ENCODE results near the gene LPO.
A peak's percentile ranks its signal among the peaks of the same experiment; 100 is the strongest.

LPO gene

GRCh38 chr17:58280480-58281217 is 42.3 kb downstream of the LPO start, which contains the start of gene MPO:
Gene MPO (minus strand): TSS chr17:58280935. CDS start chr17:58280758, 177 bp downstream.
- Histone ChIP-seq H3K9ac (peak within 1 kb of the TSS; percentile 60), H4K20me1 (no peaks in the 10 kb centered on the region), H3K4me1 (peaks cover 82% of the 10 kb centered on the region), H3K27ac (peak within 1 kb of the TSS; percentile 88), H3K36me3 (no peaks in the 10 kb centered on the region), H3K9me3 (no peaks in the 10 kb centered on the region), H3K4me2 (peak within 1 kb of the TSS; percentile 75), H3K27me3 (no peaks in the 10 kb centered on the region), H3K4me3 (0 out of 2 replicates have a peak within 1 kb of the TSS, but pooled peaks have one; percentile 18)
- TF ChIP-seq Cebpa-rat (IDR thresholded peaks at IDR 0.05): no peak

- Histone ChIP-seq H3K4me2 (peak overlapping the region; percentile 75), H3K27ac (peak overlapping the region; percentile 88), H3K36me3 (no peaks in the 10 kb centered on the region), H3K27me3 (no peaks in the 10 kb centered on the region), H3K9me3 (no peaks in the 10 kb centered on the region), H3K4me1 (peaks cover 84% of the 10 kb centered on the region), H4K20me1 (no peaks in the 10 kb centered on the region), H3K9ac (peak overlapping the region; percentile 60), H3K4me3 (0 out of 2 replicates have a peak overlapping the region, but pooled peaks have one; percentile 18)
- no peak for TF ChIP-seq Cebpa-rat (IDR thresholded peaks at IDR 0.05)
Observed at GRCh38 chr17:58281511-58282011, 43.2 kb downstream of the LPO start.

- peak overlapping the region; percentile 88 for H3K27ac ChIP-seq
- no peaks in the 10 kb centered on the region for H3K36me3 ChIP-seq
- no peaks in the 10 kb centered on the region for H3K9me3 ChIP-seq
- peak overlapping the region; percentile 18; the same call in 1 of the 2 replicates for H3K4me3 ChIP-seq
- no peak for TF ChIP-seq Cebpa-rat (IDR thresholded peaks at IDR 0.05)
- H3K9ac ChIP-seq: peak overlapping the region; percentile 60; the same call in 1 of the 2 replicates
- no peaks in the 10 kb centered on the region for H3K27me3 ChIP-seq
- H3K4me1 ChIP-seq: peaks cover 81% of the 10 kb centered on the region
- H3K4me2 ChIP-seq: peak overlapping the region; percentile 75
- no peaks in the 10 kb centered on the region for H4K20me1 ChIP-seq
Observed at GRCh38 chr17:58282442-58282841, 44.1 kb downstream of the LPO start.

GRCh38 chr17:58283674-58284612 is 45.6 kb downstream of the LPO start:
- Histone ChIP-seq H3K27ac (peak overlapping the region; percentile 71), H3K9ac (peak overlapping the region; percentile 57), H3K4me3 (peak overlapping the region; percentile 31; the same call in 1 of the 2 replicates), H3K4me2 (peak overlapping the region; percentile 81), H3K27me3 (no peaks in the 10 kb centered on the region), H3K4me1 (peaks cover 69% of the 10 kb centered on the region), H3K36me3 (no peaks in the 10 kb centered on the region), H4K20me1 (no peaks in the 10 kb centered on the region), H3K9me3 (no peaks in the 10 kb centered on the region)
- no peak for TF ChIP-seq Cebpa-rat (IDR thresholded peaks at IDR 0.05)

GRCh38 chr17:58284613-58285421 is 46.4 kb downstream of the LPO start:
- peak; percentile 72; the same call in 1 of the 2 replicates for TF ChIP-seq Cebpa-rat (IDR thresholded peaks at IDR 0.05)
- H3K4me2 ChIP-seq: peak overlapping the region; percentile 81
- peak overlapping the region; percentile 57; the same call in 1 of the 2 replicates for H3K9ac ChIP-seq

GRCh38 chr17:58285422-58285810 is 47.0 kb downstream of the LPO start:
- H3K27me3 ChIP-seq: no peaks in the 10 kb centered on the region
- peak overlapping the region; percentile 81 for H3K4me2 ChIP-seq

More at GRCh38 chr17:58284613-58285421, 46.4 kb downstream of the LPO start:
- Histone ChIP-seq H3K27me3 (no peaks in the 10 kb centered on the region), H3K9me3 (no peaks in the 10 kb centered on the region), H3K4me3 (peak overlapping the region; percentile 31), H3K27ac (peak overlapping the region; percentile 71), H3K36me3 (no peaks in the 10 kb centered on the region), H4K20me1 (no peaks in the 10 kb centered on the region), H3K4me1 (peaks cover 60% of the 10 kb centered on the region)

GRCh38 chr17:58289869-58290268 is 51.5 kb downstream of the LPO start:
- Histone ChIP-seq H3K4me1 (peaks cover 10% of the 10 kb centered on the region), H4K20me1 (no peaks in the 10 kb centered on the region), H3K4me2 (no peak overlapping the region), H3K4me3 (no peak overlapping the region), H3K27me3 (no peaks in the 10 kb centered on the region), H3K27ac (no peak overlapping the region), H3K9me3 (no peaks in the 10 kb centered on the region), H3K36me3 (no peaks in the 10 kb centered on the region), H3K9ac (no peak overlapping the region)
- TF ChIP-seq Cebpa-rat (IDR thresholded peaks at IDR 0.05): no peak

More at GRCh38 chr17:58285422-58285810, 47.0 kb downstream of the LPO start:
- Histone ChIP-seq H3K9ac (0 out of 2 replicates have a peak overlapping the region, but pooled peaks have one; percentile 57), H3K9me3 (no peaks in the 10 kb centered on the region), H3K4me3 (no peak overlapping the region), H3K27ac (peak overlapping the region; percentile 71; the same call in 1 of the 2 replicates), H3K36me3 (no peaks in the 10 kb centered on the region), H4K20me1 (no peaks in the 10 kb centered on the region), H3K4me1 (peaks cover 54% of the 10 kb centered on the region)
- TF ChIP-seq Cebpa-rat (IDR thresholded peaks at IDR 0.05): no peak

GRCh38 chr17:58291246-58291645 is 52.9 kb downstream of the LPO start:
- Histone ChIP-seq H3K4me2 (no peak overlapping the region), H3K9me3 (no peaks in the 10 kb centered on the region), H4K20me1 (no peaks in the 10 kb centered on the region), H3K27me3 (no peaks in the 10 kb centered on the region), H3K4me3 (no peak overlapping the region), H3K4me1 (no peaks in the 10 kb centered on the region), H3K27ac (no peak overlapping the region), H3K9ac (no peak overlapping the region), H3K36me3 (no peaks in the 10 kb centered on the region)
- TF ChIP-seq Cebpa-rat (IDR thresholded peaks at IDR 0.05): no peak

GRCh38 chr17:58294034-58294433 is 55.6 kb downstream of the LPO start:
- no peaks in the 10 kb centered on the region for H3K27me3 ChIP-seq
- no peak overlapping the region for H3K4me2 ChIP-seq
- no peaks in the 10 kb centered on the region for H3K36me3 ChIP-seq
- TF ChIP-seq Cebpa-rat (IDR thresholded peaks at IDR 0.05): no peak
- no peak overlapping the region for H3K27ac ChIP-seq
- no peak overlapping the region for H3K4me3 ChIP-seq
- H3K9me3 ChIP-seq: no peaks in the 10 kb centered on the region
- no peaks in the 10 kb centered on the region for H4K20me1 ChIP-seq
- no peaks in the 10 kb centered on the region for H3K4me1 ChIP-seq
- no peak overlapping the region for H3K9ac ChIP-seq
